Gastroesophageal sphincter (tissue), 3 donors: ENCODE measurements around the gene STIMATE.

Source experiments
- EP300 ChIP-seq: sonication (generic); formaldehyde crosslinking; IDR thresholded peaks from one replicate; pipeline ENCODE4 v1.6.1; 2017; ENCODE audit warnings: antibody characterized with exemption, mild to moderate bottlenecking
- TF ChIP-seq, protein P1 (sequence below), 4 experiments: fragments of 200-600 bp in 2 of 4; fragments of 450-650 bp in 2 of 4; sonication (generic) in 1 of 4; IDR thresholded peaks; one replicate each; pipeline ENCODE4 v1.5.1; 2017 to 2019; ENCODE audit warnings: antibody characterized with exemption in 4 of 4, mild to moderate bottlenecking in 2 of 4, moderate library complexity in 2 of 4

GRCh38 chr3:52843108-52843865, 54.1 kb downstream of the STIMATE start:
- TF ChIP-seq, protein P1, sequence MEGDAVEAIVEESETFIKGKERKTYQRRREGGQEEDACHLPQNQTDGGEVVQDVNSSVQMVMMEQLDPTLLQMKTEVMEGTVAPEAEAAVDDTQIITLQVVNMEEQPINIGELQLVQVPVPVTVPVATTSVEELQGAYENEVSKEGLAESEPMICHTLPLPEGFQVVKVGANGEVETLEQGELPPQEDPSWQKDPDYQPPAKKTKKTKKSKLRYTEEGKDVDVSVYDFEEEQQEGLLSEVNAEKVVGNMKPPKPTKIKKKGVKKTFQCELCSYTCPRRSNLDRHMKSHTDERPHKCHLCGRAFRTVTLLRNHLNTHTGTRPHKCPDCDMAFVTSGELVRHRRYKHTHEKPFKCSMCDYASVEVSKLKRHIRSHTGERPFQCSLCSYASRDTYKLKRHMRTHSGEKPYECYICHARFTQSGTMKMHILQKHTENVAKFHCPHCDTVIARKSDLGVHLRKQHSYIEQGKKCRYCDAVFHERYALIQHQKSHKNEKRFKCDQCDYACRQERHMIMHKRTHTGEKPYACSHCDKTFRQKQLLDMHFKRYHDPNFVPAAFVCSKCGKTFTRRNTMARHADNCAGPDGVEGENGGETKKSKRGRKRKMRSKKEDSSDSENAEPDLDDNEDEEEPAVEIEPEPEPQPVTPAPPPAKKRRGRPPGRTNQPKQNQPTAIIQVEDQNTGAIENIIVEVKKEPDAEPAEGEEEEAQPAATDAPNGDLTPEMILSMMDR (IDR thresholded peaks at IDR 0.05): no peak
- no peak for TF ChIP-seq EP300
